Esophagus squamous epithelium (tissue), 4 donors: ENCODE results near the gene ANLN.

Source experiments
- POLR2A ChIP-seq, 4 donors: fragments of 450-650 bp; IDR thresholded peaks; one replicate each; pipeline ENCODE4 v1.6.1; 2017; ENCODE audit warnings: antibody characterized with exemption in 4 of 4, mild to moderate bottlenecking in 4 of 4, moderate library complexity in 3 of 4
- TF ChIP-seq, protein P1 (sequence below), 6 experiments: fragments of 450-650 bp in 4 of 6; fragments of 200-600 bp in 2 of 6; sonication (generic) in 2 of 6; IDR thresholded peaks; one replicate each; pipeline ENCODE4 v1.5.1; 2016 to 2019; ENCODE audit warnings: antibody characterized with exemption in 6 of 6, mild to moderate bottlenecking in 4 of 6, moderate library complexity in 4 of 6

GRCh38 chr7:36409180-36409579 lies 19.5 kb downstream of the ANLN start:
- no peak for TF ChIP-seq POLR2A (IDR thresholded peaks at IDR 0.05)
- TF ChIP-seq, protein P1, sequence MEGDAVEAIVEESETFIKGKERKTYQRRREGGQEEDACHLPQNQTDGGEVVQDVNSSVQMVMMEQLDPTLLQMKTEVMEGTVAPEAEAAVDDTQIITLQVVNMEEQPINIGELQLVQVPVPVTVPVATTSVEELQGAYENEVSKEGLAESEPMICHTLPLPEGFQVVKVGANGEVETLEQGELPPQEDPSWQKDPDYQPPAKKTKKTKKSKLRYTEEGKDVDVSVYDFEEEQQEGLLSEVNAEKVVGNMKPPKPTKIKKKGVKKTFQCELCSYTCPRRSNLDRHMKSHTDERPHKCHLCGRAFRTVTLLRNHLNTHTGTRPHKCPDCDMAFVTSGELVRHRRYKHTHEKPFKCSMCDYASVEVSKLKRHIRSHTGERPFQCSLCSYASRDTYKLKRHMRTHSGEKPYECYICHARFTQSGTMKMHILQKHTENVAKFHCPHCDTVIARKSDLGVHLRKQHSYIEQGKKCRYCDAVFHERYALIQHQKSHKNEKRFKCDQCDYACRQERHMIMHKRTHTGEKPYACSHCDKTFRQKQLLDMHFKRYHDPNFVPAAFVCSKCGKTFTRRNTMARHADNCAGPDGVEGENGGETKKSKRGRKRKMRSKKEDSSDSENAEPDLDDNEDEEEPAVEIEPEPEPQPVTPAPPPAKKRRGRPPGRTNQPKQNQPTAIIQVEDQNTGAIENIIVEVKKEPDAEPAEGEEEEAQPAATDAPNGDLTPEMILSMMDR (IDR thresholded peaks at IDR 0.05) = no peak
